K562 (cell line): ENCODE results near the gene CD163. TPM values are rescaled to one million over a fixed set of nuclear protein-coding genes. Genes with fewer than 3 reads are reported as not detected.

ENCODE experiments used
- ATAC-seq: fragments of 200-7000 bp; cut with Tn5 transposase; 3 replicates; pipeline ENCODE4 v1.9.1; 2020; ENCODE audit warnings: moderate library complexity
- BruUV-seq: library from RNA; stranded (reverse); fragments of 400-500 nt; replicated peaks from 2 replicates; lab custom pipeline; 2021; lab: Mats Ljungman, UMichigan
- CTCF ChIA-PET: fragments of 300-600 bp; formaldehyde crosslinking; extraction: SDS; loops from one replicate; lab custom pipeline; 2021; ENCODE audit warnings: low intra/inter-chr PET ratio; lab: Yijun Ruan, JAX
- POLR2A ChIA-PET: fragments of 300-600, 350-650 bp; sonication (Branson Sonifier 250); formaldehyde crosslinking; extraction: SDS; loops from one replicate; lab custom pipeline; 2021; ENCODE audit warnings: antibody characterized with exemption, inconsistent platforms; lab: Yijun Ruan, JAX
- DNase-seq, 4 experiments: peaks; one replicate each; pipeline versions ENCODE4 v3.0.0 to v3.0.0-alpha.2; 2011 to 2018; ENCODE audit warnings: low spot score in 3 of 4, mixed read lengths in 3 of 4; ENCODE audit errors: extremely low read depth in 1 of 4
- FAIRE-seq: peaks from 2 replicates; lab custom pipeline; 2011; peaks lifted over from hg19 to GRCh38; lab: Jason Lieb, UNC
- H2AFZ ChIP-seq: 2 replicates; pipeline ENCODE4 v1.6.0; 2011; ENCODE audit warnings: low read depth, low read length, control low read depth, inconsistent platforms
- H3K27ac ChIP-seq: fragments of 200-600 bp; 3 replicates; pipeline ENCODE4 v1.8.0; 2011; ENCODE audit warnings: low read depth, mild to moderate bottlenecking, control low read depth, inconsistent platforms, low read length, moderate library complexity, mixed read lengths; ENCODE audit errors: extremely low read depth
- H3K27me3 ChIP-seq, 2 experiments: fragments of 300-600 bp in 1 of 2; 2 replicates in 1 of 2; 3 replicates in 1 of 2; pipeline versions ENCODE4 v1.6.0 to v1.8.0; 2011; ENCODE audit warnings: inconsistent platforms in 2 of 2, low read length in 2 of 2, mild to moderate bottlenecking in 1 of 2, mixed read lengths in 1 of 2, moderate library complexity in 1 of 2; ENCODE audit not compliant: control insufficient read depth in 2 of 2, insufficient read depth in 2 of 2
- H3K36me3 ChIP-seq: fragments of 300-600 bp; 3 replicates; pipeline ENCODE4 v1.8.0; 2011; ENCODE audit warnings: mild to moderate bottlenecking, low read length, inconsistent platforms; ENCODE audit not compliant: control insufficient read depth, insufficient read depth
- H3K4me1 ChIP-seq, 2 experiments: fragments of 200-600 bp in 1 of 2; replicated peaks in 1 of 2; 2 replicates in 1 of 2; 3 replicates in 1 of 2; pipeline versions ENCODE4 v1.5.1 to v1.8.0; 2011; ENCODE audit warnings: inconsistent platforms in 2 of 2, low read length in 2 of 2, mild to moderate bottlenecking in 1 of 2, mixed read lengths in 1 of 2, moderate library complexity in 1 of 2; ENCODE audit not compliant: control insufficient read depth in 2 of 2, insufficient read depth in 2 of 2
- H3K4me2 ChIP-seq: 2 replicates; pipeline ENCODE4 v1.6.1; 2011; ENCODE audit warnings: low read length, control low read depth, inconsistent platforms, mixed read lengths; ENCODE audit not compliant: insufficient read depth
- H3K4me3 ChIP-seq: fragments of 200-600 bp; sonication (generic), shearing (Covaris generic); 2 replicates; pipeline ENCODE4 v1.5.1; 2016; ENCODE audit warnings: control low read depth, inconsistent platforms
- H3K79me2 ChIP-seq: fragments of 200-600 bp; 3 replicates; pipeline ENCODE4 v1.8.0; 2011; ENCODE audit warnings: low read length, inconsistent platforms; ENCODE audit not compliant: control insufficient read depth, insufficient read depth
- H3K9ac ChIP-seq, 2 experiments: 2 replicates each; pipeline versions ENCODE4 v1.6.0 to v1.6.1; 2011; ENCODE audit warnings: low read depth in 2 of 2, low read length in 2 of 2, control low read depth in 1 of 2, inconsistent platforms in 1 of 2, mild to moderate bottlenecking in 1 of 2, mixed read lengths in 1 of 2; ENCODE audit not compliant: insufficient read depth in 1 of 2
- H3K9me1 ChIP-seq: one replicate; pipeline ENCODE4 v1.6.0; 2011; ENCODE audit warnings: inconsistent platforms, mild to moderate bottlenecking, low read length, moderate library complexity; ENCODE audit not compliant: control insufficient read depth, insufficient read depth
- H3K9me3 ChIP-seq: replicated peaks from 2 replicates; pipeline ENCODE4 v1.5.1; 2011; ENCODE audit warnings: low read depth, low read length, inconsistent platforms; ENCODE audit not compliant: control insufficient read depth, insufficient read depth
- H4K20me1 ChIP-seq: replicated peaks from 2 replicates; pipeline ENCODE4 v1.6.1; 2011; ENCODE audit warnings: low read length, inconsistent platforms, mixed read lengths; ENCODE audit not compliant: control insufficient read depth, insufficient read depth
- CBFA2T3 ChIP-seq: fragments of 450-650 bp; IDR thresholded peaks from 2 replicates; pipeline ENCODE4 v1.6.1; 2017
- CEBPB ChIP-seq: fragments of 450-650 bp; IDR thresholded peaks from 2 replicates; pipeline ENCODE4 v1.6.1; 2016; ENCODE audit warnings: missing genetic modification characterization, missing compliant biosample characterization
- FOXA1 ChIP-seq: fragments of 450-650 bp; IDR thresholded peaks from 2 replicates; pipeline ENCODE4 v1.6.1; 2016; ENCODE audit warnings: mild to moderate bottlenecking, borderline replicate concordance
- FOXK1 ChIP-seq: sonication (generic); formaldehyde crosslinking; IDR thresholded peaks from 2 replicates; pipeline ENCODE4 v1.8.0; 2022; ENCODE audit warnings: missing genetic modification reagents, mild to moderate bottlenecking, borderline replicate concordance
- HOXB6 ChIP-seq: fragments of 250-450 bp; sonication (Bioruptor Pico); IDR thresholded peaks from 2 replicates; pipeline ENCODE4 v1.5.1; 2022; ENCODE audit warnings: mild to moderate bottlenecking, borderline replicate concordance
- LEF1 ChIP-seq: fragments of 450-650 bp; IDR thresholded peaks from 2 replicates; pipeline ENCODE4 v1.6.1; 2016; ENCODE audit warnings: mild to moderate bottlenecking
- PTBP1 ChIP-seq: fragments of 200-400 bp; formaldehyde crosslinking; IDR thresholded peaks from 2 replicates; pipeline ENCODE4 v1.6.1; 2017; ENCODE audit warnings: low read depth, low read length
- RAD21 ChIP-seq, 2 experiments: fragments of 250-450 bp in 1 of 2; fragments of 450-650 bp in 1 of 2; sonication (Bioruptor Pico) in 1 of 2; formaldehyde crosslinking in 1 of 2; IDR thresholded peaks in 1 of 2; conservative IDR thresholded peaks in 1 of 2; 2 replicates each; pipeline versions ENCODE4 v1.4.0 to v1.8.0; 2020 to 2022; ENCODE audit warnings: mild to moderate bottlenecking in 2 of 2, moderate library complexity in 1 of 2
- U2AF2 ChIP-seq: fragments of 200-400 bp; formaldehyde crosslinking; optimal IDR thresholded peaks from 2 replicates; pipeline ENCODE3; 2017; ENCODE audit warnings: low read depth, mild to moderate bottlenecking, low read length
- ZBTB17 ChIP-seq: fragments of 450-650 bp; formaldehyde crosslinking; IDR thresholded peaks from 2 replicates; pipeline ENCODE4 v1.4.0; 2020; ENCODE audit warnings: mild to moderate bottlenecking
- WGBS: fragments of 100-300 bp; shearing (Covaris generic); methylation state at CpG from one replicate; pipeline ENCODE4 v1.1.6; 2016; ENCODE audit warnings: low coverage, mixed read lengths; ENCODE audit not compliant: insufficient coverage; ENCODE audit errors: missing lambda C conversion rate; 5-methylcytosine and 5-hydroxymethylcytosine counted together
- in situ Hi-C: fragments of 300-500 bp; cut with MboI; formaldehyde crosslinking; loops from 4 replicates; pipeline ENCODE4 v1.15.0; 2018; ENCODE audit warnings: inconsistent platforms, mixed read lengths
- intact Hi-C: fragments of 100-400 bp; cut with micrococcal nuclease; formaldehyde crosslinking; loops from 2 replicates; pipeline ENCODE4 v1.14.2; 2022
- polyA plus RNA-seq, 8 experiments: library from polyadenylated mRNA; depleted of rRNA in 4 of 8; stranded (reverse) in 5 of 8; unstranded in 3 of 8; fragments of >200 nt; fragmentation: Nextera tagmentation in 2 of 8; fragmentation: Illumina TruSeq in 1 of 8; extraction: Ambion mirVana in 2 of 8; extraction: Trizol in 1 of 8; gene quantifications; 2 replicates each; pipeline versions ENCODE4 v1.2.1 to v1.2.3, GENCODE V29; 2011 to 2014; ENCODE audit warnings: inconsistent platforms in 1 of 8, missing spikeins in 1 of 8
- total RNA-seq, 7 experiments: library from RNA; depleted of rRNA in 6 of 7; stranded (reverse); fragments of >200 nt in 6 of 7; fragmentation: Illumina TruSeq in 2 of 7; extraction: Trizol in 2 of 7; gene quantifications; 2 replicates each; pipeline versions ENCODE4 v1.2.1 to v1.2.3, GENCODE V29; 2011 to 2021; ENCODE audit warnings: low replicate concordance in 1 of 7
- TF ChIP-seq, protein P1 (sequence below): fragments of 450-650 bp; formaldehyde crosslinking; IDR thresholded peaks from 2 replicates; pipeline ENCODE4 v1.4.0; 2020; ENCODE audit warnings: mild to moderate bottlenecking, mixed read lengths

The CD163 gene
- total and polyA plus RNA-seq, 9 of the 15 experiments (the other 6 are each of a cell fraction or from before 2014, with no cell fraction given), result 0.62 TPM; not detected in 8

DNA sequence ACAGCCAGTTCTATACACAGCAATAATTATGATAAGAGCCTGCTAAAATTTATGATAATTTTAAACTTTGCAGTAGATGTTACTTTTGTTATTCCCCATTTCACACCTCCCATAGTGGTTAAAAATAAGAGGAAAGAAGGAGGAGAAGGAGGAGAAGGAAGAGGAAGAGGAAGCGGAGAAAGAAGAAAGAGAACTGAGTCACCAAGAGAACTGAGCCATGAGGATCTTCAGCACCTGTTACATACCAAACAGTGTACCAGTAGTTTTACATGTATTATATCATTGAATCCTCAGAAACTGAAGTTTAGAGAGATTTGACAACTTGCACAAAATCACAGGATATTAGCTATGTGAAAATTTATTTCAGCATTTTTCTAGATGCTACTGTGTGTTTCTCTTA, 3.9 kb downstream of the CD163 start:
- in situ Hi-C loops (no loop called here), intact Hi-C loops (no loop called here)
- ATAC-seq (no peak), DNase-seq (no peak), FAIRE-seq (no peak)
- CTCF ChIA-PET, result no interaction called here
- Histone ChIP-seq H3K27me3 (peaks cover 0 to 6% of the 10 kb centered on the region in 2 experiments; a peak in 2 of 5 replicates), H3K9ac (no peak overlapping the region), H3K9me1 (no peaks in the 10 kb centered on the region), H3K4me1 (no peaks in the 10 kb centered on the region), H3K27ac (no peak overlapping the region), H3K79me2 (no peaks in the 10 kb centered on the region), H3K9me3 (no peaks in the 10 kb centered on the region), H4K20me1 (no peaks in the 10 kb centered on the region), H3K4me2 (no peak overlapping the region), H3K36me3 (no peaks in the 10 kb centered on the region), H2AFZ (no peak overlapping the region), H3K4me3 (no peak overlapping the region)
- TF ChIP-seq FOXK1 (no peak), LEF1 (no peak), CBFA2T3 (no peak), PTBP1 (no peak), U2AF2 (no peak), CEBPB (tag) (no peak), ZBTB17 (CRISPR knock-in tag) (no peak), HOXB6 (CRISPR knock-in tag) (no peak), RAD21 (CRISPR knock-in tag; conservative IDR thresholded peaks at IDR 0.05 in 1 of 2, IDR thresholded peaks at IDR 0.05 in 1 of 2) (no peak), FOXA1 (no peak)
- TF ChIP-seq, protein P1, sequence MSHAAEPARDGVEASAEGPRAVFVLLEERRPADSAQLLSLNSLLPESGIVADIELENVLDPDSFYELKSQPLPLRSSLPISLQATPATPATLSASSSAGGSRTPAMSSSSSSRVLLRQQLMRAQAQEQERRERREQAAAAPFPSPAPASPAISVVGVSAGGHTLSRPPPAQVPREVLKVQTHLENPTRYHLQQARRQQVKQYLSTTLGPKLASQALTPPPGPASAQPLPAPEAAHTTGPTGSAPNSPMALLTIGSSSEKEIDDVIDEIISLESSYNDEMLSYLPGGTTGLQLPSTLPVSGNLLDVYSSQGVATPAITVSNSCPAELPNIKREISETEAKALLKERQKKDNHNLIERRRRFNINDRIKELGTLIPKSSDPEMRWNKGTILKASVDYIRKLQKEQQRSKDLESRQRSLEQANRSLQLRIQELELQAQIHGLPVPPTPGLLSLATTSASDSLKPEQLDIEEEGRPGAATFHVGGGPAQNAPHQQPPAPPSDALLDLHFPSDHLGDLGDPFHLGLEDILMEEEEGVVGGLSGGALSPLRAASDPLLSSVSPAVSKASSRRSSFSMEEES (CRISPR knock-in tag), result no peak
- POLR2A ChIA-PET, result no interaction called here
- WGBS, result no CpG with 5 or more reads among the region's 1 CpG
- BruUV-seq, result no TSS peak
